K562 (cell line): Measurements from ENCODE around the gene LRRC4.

ENCODE experiments used
- CEBPB ChIP-seq: fragments of 450-650 bp; IDR thresholded peaks from 2 replicates; pipeline ENCODE4 v1.6.1; 2016; ENCODE audit warnings: missing genetic modification characterization, missing compliant biosample characterization
- CHD4 ChIP-seq: fragments of 200-600 bp; sonication (generic); IDR thresholded peaks from 3 replicates; pipeline ENCODE4 v1.6.1; 2012; ENCODE audit warnings: low read depth, mild to moderate bottlenecking, mixed read lengths, low read length, inconsistent platforms; ENCODE audit not compliant: insufficient read depth, insufficient replicate concordance, poor library complexity, severe bottlenecking
- CTCF ChIP-seq, 3 experiments: IDR thresholded peaks in 2 of 3; conservative IDR thresholded peaks in 1 of 3; 2 replicates each; pipeline ENCODE4 v1.5.1; 2011 to 2012; ENCODE audit warnings: low read length in 3 of 3, mild to moderate bottlenecking in 3 of 3, control low read depth in 2 of 3, improper control_type of control experiment in 1 of 3, inconsistent platforms in 1 of 3, low read depth in 1 of 3, mixed read lengths in 1 of 3, moderate library complexity in 1 of 3; ENCODE audit not compliant: insufficient read depth in 2 of 3
- EHMT2 ChIP-seq: fragments of 450-650 bp; IDR thresholded peaks from 2 replicates; pipeline ENCODE4 v1.6.1; 2018; ENCODE audit warnings: antibody characterized with exemption
- ETS2 ChIP-seq: IDR thresholded peaks from 2 replicates; pipeline ENCODE4 v1.6.1; 2016; ENCODE audit warnings: borderline replicate concordance, missing genetic modification characterization, mild to moderate bottlenecking, moderate library complexity, missing compliant biosample characterization; ENCODE audit not compliant: poor library complexity, severe bottlenecking
- NFIC ChIP-seq: fragments of 450-650 bp; IDR thresholded peaks from 2 replicates; pipeline ENCODE4 v1.6.1; 2017; ENCODE audit warnings: mild to moderate bottlenecking, inconsistent platforms
- NR2F6 ChIP-seq: fragments of 450-650 bp; formaldehyde crosslinking; IDR thresholded peaks from 2 replicates; pipeline ENCODE4 v1.4.0; 2020; ENCODE audit warnings: mild to moderate bottlenecking
- POLR2AphosphoS2 ChIP-seq: IDR thresholded peaks from 2 replicates; pipeline ENCODE4 v1.6.1; 2012; ENCODE audit warnings: low read length, improper control_type of control experiment
- SMC3 ChIP-seq: conservative IDR thresholded peaks from 2 replicates; pipeline ENCODE4 v1.6.1; 2011; ENCODE audit warnings: low read depth, low read length, improper control_type of control experiment; ENCODE audit not compliant: insufficient read depth
- YY1 ChIP-seq, 3 experiments: IDR thresholded peaks; 2 replicates each; pipeline ENCODE4 v1.6.1; 2011; ENCODE audit warnings: low read length in 2 of 3, mild to moderate bottlenecking in 2 of 3, moderate library complexity in 2 of 3, borderline replicate concordance in 1 of 3, control low read depth in 1 of 3, low read depth in 1 of 3; ENCODE audit not compliant: insufficient read depth in 3 of 3, insufficient replicate concordance in 2 of 3, control insufficient read depth in 1 of 3, insufficient read length in 1 of 3; ENCODE audit errors: extremely low read depth in 1 of 3
- ZKSCAN3 ChIP-seq: fragments of 250-450 bp; sonication (Bioruptor Pico); IDR thresholded peaks from 2 replicates; pipeline ENCODE4 v1.4.0; 2020
- ZNF133 ChIP-seq: fragments of 250-450 bp; sonication (Bioruptor Pico); IDR thresholded peaks from 2 replicates; pipeline ENCODE4 v1.4.0; 2020; ENCODE audit warnings: mild to moderate bottlenecking
- ZNF165 ChIP-seq: fragments of 250-450 bp; sonication (Bioruptor Pico); IDR thresholded peaks from 2 replicates; pipeline ENCODE4 v1.4.0; 2020; ENCODE audit warnings: borderline replicate concordance

- TF ChIP-seq ZNF165 (CRISPR knock-in tag) (no peak), CEBPB (tag) (no peak), EHMT2 (no peak), CTCF (IDR thresholded peaks at IDR 0.05 in 2 of 3, conservative IDR thresholded peaks at IDR 0.05 in 1 of 3; ENCODE audit: insufficient read depth in 2 of 3, low read depth in 1 of 3, low read length in 3 of 3) (no peak), NR2F6 (CRISPR knock-in tag) (no peak), SMC3 (no peak), NFIC (no peak), YY1 (IDR thresholded peaks at IDR 0.05; ENCODE audit: borderline replicate concordance in 1 of 3, control insufficient read depth in 1 of 3, extremely low read depth in 1 of 3, insufficient read depth in 3 of 3, insufficient read length in 1 of 3, insufficient replicate concordance in 2 of 3, low read depth in 1 of 3, low read length in 2 of 3) (no peak), ZKSCAN3 (CRISPR knock-in tag) (no peak), ZNF133 (CRISPR knock-in tag) (no peak), ETS2 (tag) (no peak), CHD4 (no peak), POLR2AphosphoS2 (no peak)
These were observed 45.1 kb upstream of the LRRC4 start for GRCh38 chr7:128076196-128076795.
